Neural cell (in vitro differentiated cells): ENCODE measurements around the gene ADRM1. TPM values are rescaled to one million over a fixed set of nuclear protein-coding genes. Genes with fewer than 3 reads are reported as not detected.

Source experiments
- H2AFZ ChIP-seq: fragments of 200-600, 300-800 bp; sonication (generic), shearing (Covaris generic); 2 replicates; pipeline ENCODE4 v1.6.0; 2014; ENCODE audit warnings: low read depth, mild to moderate bottlenecking, antibody characterized with exemption, low read length, moderate library complexity
- H3F3A ChIP-seq: fragments of 200-600 bp; shearing (Covaris generic); 2 replicates; pipeline ENCODE4 v1.6.1; 2016; ENCODE audit warnings: mild to moderate bottlenecking, moderate library complexity, mixed read lengths, antibody characterized with exemption, low read length; ENCODE audit not compliant: insufficient read depth, poor library complexity, severe bottlenecking
- H3K27ac ChIP-seq: fragments of 200-600, 300-800 bp; sonication (generic), shearing (Covaris generic); 2 replicates; pipeline ENCODE4 v1.5.1; 2014; ENCODE audit warnings: mild to moderate bottlenecking, low read length, moderate library complexity
- H3K27me3 ChIP-seq: fragments of 300-800, 200-600 bp; sonication (generic), shearing (Covaris generic); 2 replicates; pipeline ENCODE4 v1.6.0; 2014; ENCODE audit warnings: mild to moderate bottlenecking, low read depth, low read length, moderate library complexity; ENCODE audit not compliant: insufficient read depth
- H3K36me3 ChIP-seq: fragments of 300-800, 200-600 bp; sonication (generic), shearing (Covaris generic); 2 replicates; pipeline ENCODE4 v1.5.1; 2014; ENCODE audit warnings: mild to moderate bottlenecking, antibody characterized with exemption, low read length, moderate library complexity; ENCODE audit not compliant: insufficient read depth
- H3K4me2 ChIP-seq: fragments of 300-800, 200-600 bp; sonication (generic), shearing (Covaris generic); 2 replicates; pipeline ENCODE4 v1.6.0; 2014; ENCODE audit warnings: mild to moderate bottlenecking, low read length
- H3K4me3 ChIP-seq: fragments of 300-800, 200-600 bp; sonication (generic), shearing (Covaris generic); 2 replicates; pipeline ENCODE4 v1.5.1; 2014; ENCODE audit warnings: mild to moderate bottlenecking, low read length, moderate library complexity
- H3K79me2 ChIP-seq: fragments of 200-600 bp; shearing (Covaris generic); replicated peaks from 2 replicates; pipeline ENCODE4 v1.6.0; 2014; ENCODE audit warnings: mild to moderate bottlenecking, low read length, moderate library complexity; ENCODE audit not compliant: insufficient read depth
- H3K9ac ChIP-seq: fragments of 300-800, 200-600 bp; sonication (generic), shearing (Covaris generic); 2 replicates; pipeline ENCODE4 v1.6.1; 2016; ENCODE audit warnings: mild to moderate bottlenecking, low read length, mixed read lengths
- H3K9me2 ChIP-seq: fragments of 200-600 bp; shearing (Covaris generic); 2 replicates; pipeline ENCODE4 v1.6.1; 2016; ENCODE audit warnings: mild to moderate bottlenecking, low read length, mixed read lengths; ENCODE audit not compliant: insufficient read depth
- H3K9me3 ChIP-seq: fragments of 200-600, 300-800 bp; sonication (generic), shearing (Covaris generic); 2 replicates; pipeline ENCODE4 v1.6.1; 2016; ENCODE audit warnings: mild to moderate bottlenecking, mixed run types, low read length, moderate library complexity, mixed read lengths
- H4K20me1 ChIP-seq: fragments of 200-600 bp; shearing (Covaris generic); 2 replicates; pipeline ENCODE4 v1.6.1; 2016; ENCODE audit warnings: mild to moderate bottlenecking, mixed run types; ENCODE audit not compliant: insufficient read depth
- EP300 ChIP-seq: fragments of 450-650 bp; conservative IDR thresholded peaks from 2 replicates; pipeline ENCODE4 v1.6.1; 2014; ENCODE audit warnings: antibody characterized with exemption, mild to moderate bottlenecking, moderate library complexity; ENCODE audit not compliant: poor library complexity, severe bottlenecking
- EZH2 ChIP-seq: fragments of 200-600, 300-800 bp; shearing (Covaris generic), sonication (generic); IDR thresholded peaks from 2 replicates; pipeline ENCODE4 v1.6.1; 2014; ENCODE audit warnings: antibody characterized with exemption, low read length, borderline replicate concordance, mild to moderate bottlenecking; ENCODE audit not compliant: insufficient read depth, poor library complexity, severe bottlenecking
- MXI1 ChIP-seq: fragments of 450-650 bp; conservative IDR thresholded peaks from 2 replicates; pipeline ENCODE4 v1.6.1; 2014; ENCODE audit warnings: antibody characterized with exemption, mild to moderate bottlenecking; ENCODE audit not compliant: poor library complexity, severe bottlenecking
- POLR2AphosphoS5 ChIP-seq: IDR thresholded peaks from 2 replicates; pipeline ENCODE4 v1.6.1; 2012
- RAD21 ChIP-seq: fragments of 450-650 bp; conservative IDR thresholded peaks from 2 replicates; pipeline ENCODE4 v1.6.1; 2014; ENCODE audit warnings: antibody characterized with exemption, mild to moderate bottlenecking, moderate library complexity
- SMC3 ChIP-seq: fragments of 450-650 bp; conservative IDR thresholded peaks from 2 replicates; pipeline ENCODE4 v1.6.1; 2014; ENCODE audit warnings: antibody characterized with exemption, mild to moderate bottlenecking, moderate library complexity; ENCODE audit not compliant: poor library complexity
- TAF1 ChIP-seq: IDR thresholded peaks from 2 replicates; pipeline ENCODE4 v1.6.1; 2012; ENCODE audit warnings: low read depth
- polyA plus RNA-seq: library from polyadenylated mRNA; depleted of rRNA; stranded (reverse); fragments of >200 nt; gene quantifications from 2 replicates; pipeline ENCODE4 v1.2.3, GENCODE V29; 2014
- TF ChIP-seq, protein P1 (sequence below): IDR thresholded peaks from 2 replicates; pipeline ENCODE4 v1.6.1; 2012; ENCODE audit warnings: borderline replicate concordance
- TF ChIP-seq, protein P2 (sequence below): fragments of 450-650 bp; IDR thresholded peaks from 2 replicates; pipeline ENCODE4 v1.5.1; 2014; ENCODE audit warnings: antibody characterized with exemption, mild to moderate bottlenecking, moderate library complexity; ENCODE audit not compliant: poor library complexity, severe bottlenecking

Gene ADRM1
- polyA plus RNA-seq, 1 donor from 2014 or later = 111 TPM

DNA sequence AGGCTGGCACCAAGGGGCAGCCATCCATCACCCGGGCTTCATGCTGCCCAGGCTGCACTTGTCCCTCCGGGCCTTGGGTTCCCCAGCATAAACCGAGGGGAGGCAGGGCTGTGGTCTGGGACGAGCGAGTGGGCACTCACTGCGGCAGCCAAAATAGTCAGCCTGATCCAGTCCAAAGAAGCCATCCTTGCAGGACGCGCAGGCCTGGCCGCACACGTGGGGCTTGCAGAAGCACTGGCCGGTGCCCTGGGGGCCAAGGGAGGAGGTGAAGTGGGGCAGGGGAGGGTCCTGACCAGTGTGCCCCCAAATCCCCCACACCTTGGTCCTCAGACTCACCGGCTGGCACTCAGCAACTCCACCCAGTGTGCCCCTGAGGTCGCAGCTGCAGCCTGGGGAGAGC lies 32.1 kb downstream of the ADRM1 start:
- Histone ChIP-seq H3F3A (no peaks in the 10 kb centered on the region), H3K36me3 (no peaks in the 10 kb centered on the region), H3K9me3 (no peaks in the 10 kb centered on the region), H3K27me3 (no peaks in the 10 kb centered on the region), H3K79me2 (no peaks in the 10 kb centered on the region), H3K9me2 (no peaks in the 10 kb centered on the region), H3K4me3 (no peak overlapping the region), H4K20me1 (no peaks in the 10 kb centered on the region), H3K4me2 (no peak overlapping the region), H2AFZ (no peak overlapping the region), H3K27ac (no peak overlapping the region), H3K9ac (no peak overlapping the region)
- TF ChIP-seq, protein P1, sequence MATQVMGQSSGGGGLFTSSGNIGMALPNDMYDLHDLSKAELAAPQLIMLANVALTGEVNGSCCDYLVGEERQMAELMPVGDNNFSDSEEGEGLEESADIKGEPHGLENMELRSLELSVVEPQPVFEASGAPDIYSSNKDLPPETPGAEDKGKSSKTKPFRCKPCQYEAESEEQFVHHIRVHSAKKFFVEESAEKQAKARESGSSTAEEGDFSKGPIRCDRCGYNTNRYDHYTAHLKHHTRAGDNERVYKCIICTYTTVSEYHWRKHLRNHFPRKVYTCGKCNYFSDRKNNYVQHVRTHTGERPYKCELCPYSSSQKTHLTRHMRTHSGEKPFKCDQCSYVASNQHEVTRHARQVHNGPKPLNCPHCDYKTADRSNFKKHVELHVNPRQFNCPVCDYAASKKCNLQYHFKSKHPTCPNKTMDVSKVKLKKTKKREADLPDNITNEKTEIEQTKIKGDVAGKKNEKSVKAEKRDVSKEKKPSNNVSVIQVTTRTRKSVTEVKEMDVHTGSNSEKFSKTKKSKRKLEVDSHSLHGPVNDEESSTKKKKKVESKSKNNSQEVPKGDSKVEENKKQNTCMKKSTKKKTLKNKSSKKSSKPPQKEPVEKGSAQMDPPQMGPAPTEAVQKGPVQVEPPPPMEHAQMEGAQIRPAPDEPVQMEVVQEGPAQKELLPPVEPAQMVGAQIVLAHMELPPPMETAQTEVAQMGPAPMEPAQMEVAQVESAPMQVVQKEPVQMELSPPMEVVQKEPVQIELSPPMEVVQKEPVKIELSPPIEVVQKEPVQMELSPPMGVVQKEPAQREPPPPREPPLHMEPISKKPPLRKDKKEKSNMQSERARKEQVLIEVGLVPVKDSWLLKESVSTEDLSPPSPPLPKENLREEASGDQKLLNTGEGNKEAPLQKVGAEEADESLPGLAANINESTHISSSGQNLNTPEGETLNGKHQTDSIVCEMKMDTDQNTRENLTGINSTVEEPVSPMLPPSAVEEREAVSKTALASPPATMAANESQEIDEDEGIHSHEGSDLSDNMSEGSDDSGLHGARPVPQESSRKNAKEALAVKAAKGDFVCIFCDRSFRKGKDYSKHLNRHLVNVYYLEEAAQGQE = no peak
- TF ChIP-seq, protein P2, sequence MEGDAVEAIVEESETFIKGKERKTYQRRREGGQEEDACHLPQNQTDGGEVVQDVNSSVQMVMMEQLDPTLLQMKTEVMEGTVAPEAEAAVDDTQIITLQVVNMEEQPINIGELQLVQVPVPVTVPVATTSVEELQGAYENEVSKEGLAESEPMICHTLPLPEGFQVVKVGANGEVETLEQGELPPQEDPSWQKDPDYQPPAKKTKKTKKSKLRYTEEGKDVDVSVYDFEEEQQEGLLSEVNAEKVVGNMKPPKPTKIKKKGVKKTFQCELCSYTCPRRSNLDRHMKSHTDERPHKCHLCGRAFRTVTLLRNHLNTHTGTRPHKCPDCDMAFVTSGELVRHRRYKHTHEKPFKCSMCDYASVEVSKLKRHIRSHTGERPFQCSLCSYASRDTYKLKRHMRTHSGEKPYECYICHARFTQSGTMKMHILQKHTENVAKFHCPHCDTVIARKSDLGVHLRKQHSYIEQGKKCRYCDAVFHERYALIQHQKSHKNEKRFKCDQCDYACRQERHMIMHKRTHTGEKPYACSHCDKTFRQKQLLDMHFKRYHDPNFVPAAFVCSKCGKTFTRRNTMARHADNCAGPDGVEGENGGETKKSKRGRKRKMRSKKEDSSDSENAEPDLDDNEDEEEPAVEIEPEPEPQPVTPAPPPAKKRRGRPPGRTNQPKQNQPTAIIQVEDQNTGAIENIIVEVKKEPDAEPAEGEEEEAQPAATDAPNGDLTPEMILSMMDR = no peak
- TF ChIP-seq EP300 = no peak
- no peak for TF ChIP-seq MXI1
- TF ChIP-seq EZH2 = no peak
- no peak for TF ChIP-seq TAF1
- TF ChIP-seq RAD21 = no peak
- TF ChIP-seq SMC3 = no peak
- no peak for TF ChIP-seq POLR2AphosphoS5

DNA sequence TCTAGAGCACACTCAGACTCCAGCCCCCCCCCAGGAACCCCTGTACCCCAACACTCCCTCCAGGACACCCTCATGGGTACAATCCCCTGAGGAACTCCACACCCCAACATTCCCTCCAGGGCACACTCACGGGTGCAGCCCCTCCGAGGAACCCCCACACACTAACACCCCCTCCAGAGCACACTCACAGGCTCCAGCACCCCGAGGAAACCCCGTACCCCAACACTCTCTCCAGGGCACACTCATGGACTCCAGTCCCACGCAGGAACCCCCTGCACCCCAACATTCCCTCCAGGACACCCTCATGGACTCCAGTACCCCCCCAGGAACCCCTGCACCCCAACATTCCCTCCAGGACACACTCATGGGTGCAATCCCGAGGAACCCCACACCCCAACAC lies 32.7 kb downstream of the ADRM1 start:
- Histone ChIP-seq H3K9me3 (no peaks in the 10 kb centered on the region), H3K79me2 (no peaks in the 10 kb centered on the region), H3K27ac (no peak overlapping the region), H4K20me1 (no peaks in the 10 kb centered on the region), H3K9me2 (no peaks in the 10 kb centered on the region), H2AFZ (no peak overlapping the region), H3K36me3 (no peaks in the 10 kb centered on the region), H3F3A (no peaks in the 10 kb centered on the region), H3K4me3 (no peak overlapping the region), H3K4me2 (no peak overlapping the region), H3K9ac (no peak overlapping the region), H3K27me3 (no peaks in the 10 kb centered on the region)
- TF ChIP-seq, protein P1 = no peak
- TF ChIP-seq EZH2 (no peak), EP300 (no peak), POLR2AphosphoS5 (no peak), SMC3 (no peak), MXI1 (no peak), RAD21 (no peak), TAF1 (no peak)
- TF ChIP-seq, protein P2 = no peak
